ENCODE results near the gene TMEM250. TPM values are rescaled to one million over a fixed set of nuclear protein-coding genes. Genes with fewer than 3 reads are reported as not detected.
"Not testable (repeated sequence)": the region's sequence is repeated elsewhere in the genome, so short reads cannot be mapped to it uniquely, and the experiment has no call there.

TMEM250 gene
- total and polyA plus RNA-seq, 2 experiments from 2014 or later, result 25.6 to 29.3 TPM

DNA sequence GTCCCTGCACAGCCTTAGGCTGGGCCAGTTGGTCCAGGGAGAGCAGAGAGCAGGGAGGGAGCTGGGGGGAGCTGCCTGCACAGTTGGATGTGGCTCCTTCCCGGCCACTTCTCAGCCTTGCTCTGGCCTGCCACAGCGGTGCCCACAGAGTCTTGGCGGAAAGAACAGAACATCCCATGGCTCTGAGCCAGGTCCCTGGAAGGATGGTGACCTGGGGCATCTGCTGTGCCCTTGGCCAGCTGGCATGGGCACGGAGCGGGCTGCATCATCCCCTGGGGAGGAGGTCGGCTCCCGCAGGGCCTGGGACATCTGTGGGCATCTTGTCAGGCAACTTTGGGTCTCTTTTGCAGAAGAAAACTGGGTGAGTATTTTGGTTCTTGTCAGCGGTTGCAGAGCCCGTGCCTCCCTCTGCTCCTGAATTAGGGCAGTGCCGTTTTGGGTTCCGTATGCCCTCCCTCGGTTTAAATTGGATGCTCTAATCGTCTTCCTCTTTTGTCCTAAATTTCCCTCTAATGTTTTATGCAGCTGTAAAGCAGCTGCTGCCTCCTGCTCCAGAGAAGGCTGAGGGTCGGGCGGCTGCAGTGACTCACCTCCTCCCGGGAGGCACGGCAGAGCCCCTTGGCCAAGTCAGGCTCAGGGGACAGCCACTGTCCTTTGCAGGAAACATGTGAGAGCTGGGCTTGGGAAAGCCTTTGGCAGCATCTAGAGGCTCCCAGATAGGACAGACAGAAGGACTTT, 13.1 kb downstream of the TMEM250 start:
- no peak overlapping the region for H3K4me3 ChIP-seq
- DNase-seq (ENCODE audit: low read depth in 1 of 2, low spot score in 1 of 2), result peak in 1 of 2 donors; percentile 34
- H3K36me3 ChIP-seq, result no peaks in the 10 kb centered on the region
- no peaks in the 10 kb centered on the region for H3K9me3 ChIP-seq (ENCODE audit: low read depth)
- H3K27me3 ChIP-seq, result peaks cover 4% of the 10 kb centered on the region
- peaks cover 19% of the 10 kb centered on the region for H3K4me1 ChIP-seq (ENCODE audit: low read depth)
- TF ChIP-seq, protein P1, sequence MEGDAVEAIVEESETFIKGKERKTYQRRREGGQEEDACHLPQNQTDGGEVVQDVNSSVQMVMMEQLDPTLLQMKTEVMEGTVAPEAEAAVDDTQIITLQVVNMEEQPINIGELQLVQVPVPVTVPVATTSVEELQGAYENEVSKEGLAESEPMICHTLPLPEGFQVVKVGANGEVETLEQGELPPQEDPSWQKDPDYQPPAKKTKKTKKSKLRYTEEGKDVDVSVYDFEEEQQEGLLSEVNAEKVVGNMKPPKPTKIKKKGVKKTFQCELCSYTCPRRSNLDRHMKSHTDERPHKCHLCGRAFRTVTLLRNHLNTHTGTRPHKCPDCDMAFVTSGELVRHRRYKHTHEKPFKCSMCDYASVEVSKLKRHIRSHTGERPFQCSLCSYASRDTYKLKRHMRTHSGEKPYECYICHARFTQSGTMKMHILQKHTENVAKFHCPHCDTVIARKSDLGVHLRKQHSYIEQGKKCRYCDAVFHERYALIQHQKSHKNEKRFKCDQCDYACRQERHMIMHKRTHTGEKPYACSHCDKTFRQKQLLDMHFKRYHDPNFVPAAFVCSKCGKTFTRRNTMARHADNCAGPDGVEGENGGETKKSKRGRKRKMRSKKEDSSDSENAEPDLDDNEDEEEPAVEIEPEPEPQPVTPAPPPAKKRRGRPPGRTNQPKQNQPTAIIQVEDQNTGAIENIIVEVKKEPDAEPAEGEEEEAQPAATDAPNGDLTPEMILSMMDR (IDR thresholded peaks at IDR 0.05; ENCODE audit: low read depth, low read length), result no peak
- H3K27ac ChIP-seq, result no peak overlapping the region

DNA sequence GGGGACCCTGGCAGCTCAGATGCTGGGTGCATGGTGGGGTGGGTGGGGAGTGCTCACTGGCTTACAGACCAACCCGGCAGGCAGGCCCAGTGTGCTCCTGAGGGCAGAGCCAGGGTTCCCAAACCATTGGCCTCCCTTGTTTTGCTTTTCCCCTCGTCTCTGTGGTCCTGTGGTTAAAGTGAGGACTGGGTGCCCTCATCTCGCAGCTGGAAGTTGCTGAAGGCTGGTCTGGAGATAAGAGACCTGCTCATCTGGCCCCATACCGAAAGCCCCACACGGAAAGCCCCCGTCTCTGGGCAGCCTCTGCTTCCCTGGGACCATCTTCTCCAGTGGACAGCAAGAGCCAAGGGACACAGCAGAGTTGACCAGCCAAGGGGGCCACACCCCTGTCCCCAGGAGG, 13.8 kb downstream of the TMEM250 start:
- Histone ChIP-seq H3K27me3 (peaks cover 4% of the 10 kb centered on the region), H3K4me3 (no peak overlapping the region), H3K36me3 (no peaks in the 10 kb centered on the region), H3K27ac (no peak overlapping the region), H3K4me1 (ENCODE audit: low read depth) (peaks cover 19% of the 10 kb centered on the region), H3K9me3 (ENCODE audit: low read depth) (no peaks in the 10 kb centered on the region)
- TF ChIP-seq, protein P1 (IDR thresholded peaks at IDR 0.05; ENCODE audit: low read depth, low read length), result no peak
- DNase-seq (ENCODE audit: low read depth in 1 of 2, low spot score in 1 of 2), result no peak

DNA sequence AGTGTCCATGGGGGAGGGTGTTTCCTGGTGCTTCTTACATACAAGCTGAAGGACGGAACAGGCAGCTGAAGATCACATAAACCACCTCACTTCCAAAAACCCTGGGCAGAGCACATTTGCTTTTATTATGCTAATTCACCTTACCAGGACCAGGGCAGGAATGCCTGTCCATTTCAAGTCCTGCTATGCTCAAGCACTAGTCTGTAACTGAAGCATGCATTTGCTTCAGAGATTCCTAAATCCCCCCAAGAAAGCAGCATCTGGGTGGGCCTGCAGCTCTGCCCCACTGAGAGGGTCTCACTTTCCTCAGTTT, 14.2 kb downstream of the TMEM250 start:
- TF ChIP-seq, protein P1 (IDR thresholded peaks at IDR 0.05; ENCODE audit: low read depth, low read length), result no peak
- no peak overlapping the region for H3K4me3 ChIP-seq
- no peaks in the 10 kb centered on the region for H3K9me3 ChIP-seq (ENCODE audit: low read depth)
- H3K36me3 ChIP-seq, result no peaks in the 10 kb centered on the region
- no peak for DNase-seq (ENCODE audit: low read depth in 1 of 2, low spot score in 1 of 2)
- no peak overlapping the region for H3K27ac ChIP-seq
- H3K27me3 ChIP-seq, result peaks cover 4% of the 10 kb centered on the region
- H3K4me1 ChIP-seq (ENCODE audit: low read depth), result peaks cover 14% of the 10 kb centered on the region

DNA sequence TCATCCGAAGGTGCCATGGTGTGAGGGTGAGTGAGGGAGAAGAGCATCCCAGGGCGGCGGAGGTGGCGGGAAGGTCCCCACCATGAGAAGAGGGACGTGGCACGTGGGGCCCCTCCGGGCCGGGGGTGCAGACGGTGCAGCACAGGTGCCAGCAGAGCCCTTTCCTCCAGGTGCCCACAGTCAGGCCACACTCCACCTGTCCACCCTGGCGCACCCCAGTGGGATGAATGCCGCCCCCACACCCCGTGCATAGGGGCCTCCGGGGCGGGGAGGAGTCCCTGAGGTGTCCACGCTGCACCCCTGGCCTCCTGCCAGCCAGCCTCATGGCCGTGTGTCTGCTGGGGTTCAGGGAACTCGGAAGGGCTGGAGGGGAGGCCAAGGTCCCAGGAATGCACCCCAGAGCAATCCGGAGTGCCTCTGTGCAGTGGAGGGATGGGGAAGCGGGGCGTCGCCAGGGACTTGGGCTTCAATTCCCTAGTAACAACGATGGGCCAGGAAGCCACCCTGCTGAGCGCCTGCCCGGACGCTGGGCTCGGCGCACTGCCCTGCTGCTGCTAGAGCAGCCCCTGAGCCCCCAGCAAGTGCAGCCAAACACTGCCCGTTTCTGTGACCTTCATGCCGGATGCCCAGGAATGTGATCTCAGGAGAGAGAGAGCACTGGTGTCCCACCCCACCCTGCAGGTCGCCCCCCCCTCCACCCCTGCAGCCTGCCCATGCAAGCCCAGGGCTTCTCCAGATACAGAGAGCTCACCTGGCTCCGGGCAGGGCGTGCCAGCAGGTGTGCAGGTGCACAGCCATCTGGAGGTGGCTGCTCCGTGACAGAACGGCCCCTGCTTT, 14.8 kb downstream of the TMEM250 start:
- no peak overlapping the region for H3K27ac ChIP-seq
- DNase-seq (ENCODE audit: low read depth in 1 of 2, low spot score in 1 of 2), result no peak
- no peaks in the 10 kb centered on the region for H3K36me3 ChIP-seq
- TF ChIP-seq, protein P1 (IDR thresholded peaks at IDR 0.05; ENCODE audit: low read depth, low read length), result no peak
- H3K9me3 ChIP-seq (ENCODE audit: low read depth), result no peaks in the 10 kb centered on the region
- H3K4me3 ChIP-seq, result no peak overlapping the region
- peaks cover 9% of the 10 kb centered on the region for H3K4me1 ChIP-seq (ENCODE audit: low read depth)
- H3K27me3 ChIP-seq, result peaks cover 4% of the 10 kb centered on the region

DNA sequence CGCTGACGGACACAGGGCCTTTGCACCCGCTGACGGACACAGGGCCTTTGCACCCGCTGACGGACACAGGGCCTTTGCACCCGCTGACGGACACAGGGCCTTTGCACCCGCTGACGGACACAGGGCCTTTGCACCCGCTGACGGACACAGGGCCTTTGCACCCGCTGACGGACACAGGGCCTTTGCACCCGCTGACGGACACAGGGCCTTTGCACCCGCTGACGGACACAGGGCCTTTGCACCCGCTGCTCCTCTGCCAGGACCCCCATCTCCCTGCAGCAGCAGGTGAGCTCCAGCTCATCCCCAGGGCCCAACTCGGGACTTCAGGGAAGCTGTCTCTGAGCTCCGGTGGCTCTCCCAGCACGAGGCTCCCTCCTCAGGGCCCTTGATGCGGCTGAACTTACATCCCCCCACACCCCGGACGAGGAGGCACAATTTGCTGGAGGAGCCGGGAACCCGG, 17.0 kb downstream of the TMEM250 start:
- not testable (repeated sequence) for H3K4me1 ChIP-seq (ENCODE audit: low read depth); H3K36me3 ChIP-seq; H3K27ac ChIP-seq; H3K4me3 ChIP-seq; DNase-seq (ENCODE audit: low read depth in 1 of 2, low spot score in 1 of 2); H3K9me3 ChIP-seq (ENCODE audit: low read depth)
- H3K27me3 ChIP-seq, result peaks cover 16% of the 10 kb centered on the region

All from cardiac muscle cell (in vitro differentiated cells and primary cell).